Osteocyte (in vitro differentiated cells): ENCODE measurements around the gene SLC35A5. TPM values are rescaled to one million over a fixed set of nuclear protein-coding genes. Genes with fewer than 3 reads are reported as not detected.
A peak's percentile ranks its signal among the peaks of the same experiment; 100 is the strongest.

ENCODE experiments used
- DNase-seq: peaks from one replicate; pipeline ENCODE4 v3.0.0; 2021; ENCODE audit warnings: mixed read lengths; ENCODE audit not compliant: unreplicated experiment; ENCODE audit errors: extremely low spot score
- H3K27ac Mint-ChIP-seq: one replicate; pipeline ENCODE4 v1.8.0; 2021; ENCODE audit warnings: mild to moderate bottlenecking, mixed read lengths; ENCODE audit not compliant: unreplicated experiment
- H3K27me3 Mint-ChIP-seq: one replicate; pipeline ENCODE4 v1.8.0; 2021; ENCODE audit warnings: mixed read lengths; ENCODE audit not compliant: unreplicated experiment
- H3K36me3 Mint-ChIP-seq: one replicate; pipeline ENCODE4 v1.8.0; 2021; ENCODE audit warnings: mixed read lengths; ENCODE audit not compliant: unreplicated experiment
- H3K4me1 Mint-ChIP-seq: one replicate; pipeline ENCODE4 v1.8.0; 2021; ENCODE audit warnings: mixed read lengths; ENCODE audit not compliant: unreplicated experiment
- H3K4me3 Mint-ChIP-seq: one replicate; pipeline ENCODE4 v1.8.0; 2021; ENCODE audit warnings: mild to moderate bottlenecking, moderate library complexity, mixed read lengths; ENCODE audit not compliant: unreplicated experiment
- H3K9me3 Mint-ChIP-seq: one replicate; pipeline ENCODE4 v1.8.0; 2021; ENCODE audit warnings: mixed read lengths; ENCODE audit not compliant: unreplicated experiment
- CTCF ChIP-seq: fragments of 200-600 bp; sonication (generic); IDR thresholded peaks from 2 replicates; pipeline ENCODE4 v1.5.0; 2021; ENCODE audit warnings: antibody characterized with exemption, mild to moderate bottlenecking, moderate library complexity
- total RNA-seq: library from RNA; stranded (reverse); gene quantifications from 2 replicates; pipeline ENCODE4 v1.2.1, GENCODE V29; 2021

Gene SLC35A5
- total RNA-seq, 1 donor from 2014 or later: 51.6 TPM

DNA sequence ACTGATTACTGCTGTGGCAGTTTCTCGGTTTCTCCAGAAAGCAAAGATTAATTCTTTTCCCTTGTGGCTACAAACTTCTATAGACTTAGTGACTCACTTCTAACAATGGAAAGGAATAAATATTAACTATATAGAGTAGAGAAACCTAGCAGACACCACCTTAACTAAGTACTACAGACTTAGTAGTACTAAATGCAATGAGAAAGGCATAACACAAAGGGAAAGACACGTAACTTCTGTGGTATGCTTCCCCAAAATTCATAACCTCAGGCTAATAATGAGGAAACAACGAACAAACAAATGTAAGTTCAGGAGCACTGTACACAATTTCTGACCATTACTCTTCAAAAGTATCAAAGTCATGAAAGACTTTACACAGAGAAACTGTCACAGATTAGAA, 31.3 kb upstream of the SLC35A5 start:
- Mint-ChIP-seq H3K27ac (no peak overlapping the region), H3K27me3 (no peaks in the 10 kb centered on the region), H3K4me3 (no peak overlapping the region), H3K4me1 (no peaks in the 10 kb centered on the region), H3K9me3 (no peaks in the 10 kb centered on the region), H3K36me3 (peaks cover 12% of the 10 kb centered on the region)
- no peak for DNase-seq
- TF ChIP-seq CTCF: no peak

DNA sequence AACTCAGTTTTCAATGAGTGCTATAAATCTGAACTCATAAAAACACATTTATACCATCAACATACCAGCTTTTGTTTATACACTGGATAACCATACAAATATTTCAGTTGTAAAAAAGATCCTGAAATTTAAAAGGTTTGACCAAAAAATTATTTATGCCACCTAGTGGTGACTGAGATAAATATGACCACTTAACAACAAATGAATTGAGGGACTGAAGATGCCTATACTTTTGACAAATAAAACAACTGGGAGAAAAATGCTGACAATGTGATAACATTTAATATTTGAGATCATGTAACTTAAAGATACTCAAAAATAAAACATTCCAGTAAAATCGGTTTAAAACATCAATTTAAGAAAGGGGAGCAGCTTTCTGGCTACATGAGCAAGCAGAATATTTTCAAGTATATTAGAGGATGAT, 30.5 kb upstream of the SLC35A5 start:
- H3K27me3 Mint-ChIP-seq: no peaks in the 10 kb centered on the region
- no peaks in the 10 kb centered on the region for H3K9me3 Mint-ChIP-seq
- TF ChIP-seq CTCF: peak; percentile 62
- no peak overlapping the region for H3K4me3 Mint-ChIP-seq
- no peak for DNase-seq
- H3K36me3 Mint-ChIP-seq: peaks cover 17% of the 10 kb centered on the region
- H3K27ac Mint-ChIP-seq: no peak overlapping the region
- no peaks in the 10 kb centered on the region for H3K4me1 Mint-ChIP-seq

- Mint-ChIP-seq H3K9me3 (no peaks in the 10 kb centered on the region), H3K4me1 (peaks cover 4% of the 10 kb centered on the region), H3K36me3 (peaks cover 40% of the 10 kb centered on the region), H3K27ac (no peak overlapping the region), H3K4me3 (no peak overlapping the region), H3K27me3 (no peaks in the 10 kb centered on the region)
- no peak for DNase-seq
- no peak for TF ChIP-seq CTCF
Observed at GRCh38 chr3:112539825-112540650, 21.8 kb upstream of the SLC35A5 start.

DNA sequence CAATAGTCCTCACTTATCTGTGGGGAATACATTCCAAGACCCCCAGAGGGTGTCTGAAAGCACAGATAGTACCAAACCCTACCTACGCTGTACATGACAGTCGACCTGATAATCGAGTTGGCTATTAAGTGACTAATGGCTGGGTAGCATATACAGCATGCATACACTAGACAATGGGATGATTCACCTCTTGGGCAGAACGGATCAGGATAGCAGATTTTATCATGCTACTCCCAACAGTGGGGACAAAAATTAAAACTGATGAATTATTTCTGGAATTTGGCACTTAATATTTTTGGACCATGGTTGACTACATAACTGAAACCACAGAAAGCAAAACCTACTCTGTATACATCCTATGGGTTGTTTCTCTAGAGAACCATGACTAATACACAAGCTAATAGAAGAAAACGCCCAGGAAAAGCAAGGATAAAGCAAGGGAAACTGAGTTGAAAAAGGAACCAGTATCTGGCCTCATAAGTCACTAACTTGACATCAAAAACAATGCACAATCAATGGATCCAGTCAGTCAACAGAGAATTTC, 15.6 kb upstream of the SLC35A5 start:
- Mint-ChIP-seq H3K9me3 (no peaks in the 10 kb centered on the region), H3K4me3 (no peak overlapping the region), H3K27ac (no peak overlapping the region), H3K27me3 (no peaks in the 10 kb centered on the region), H3K4me1 (peaks cover 4% of the 10 kb centered on the region), H3K36me3 (peaks cover 34% of the 10 kb centered on the region)
- TF ChIP-seq CTCF: no peak
- DNase-seq: no peak

DNA sequence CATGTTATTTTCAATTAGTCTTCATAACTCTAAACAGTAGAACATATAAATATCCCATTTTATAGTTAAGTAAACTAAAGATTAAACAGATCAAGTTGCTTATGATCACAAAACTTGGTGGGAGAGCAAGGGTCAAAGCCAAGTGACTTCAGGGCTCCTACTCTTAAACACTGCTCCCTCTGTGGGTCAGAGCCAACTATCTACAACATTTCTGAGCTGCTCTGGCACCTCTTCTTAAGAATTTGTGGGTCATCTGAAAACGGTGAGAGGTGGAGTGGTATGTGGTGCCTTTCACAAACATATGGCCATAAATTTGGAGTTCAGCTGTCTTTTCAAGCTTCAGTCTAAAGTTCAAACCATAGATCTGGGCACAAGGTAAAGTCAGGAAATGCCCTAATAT, 11.0 kb upstream of the SLC35A5 start:
- DNase-seq: no peak
- Mint-ChIP-seq H3K4me3 (no peak overlapping the region), H3K27me3 (no peaks in the 10 kb centered on the region), H3K36me3 (peaks cover 22% of the 10 kb centered on the region), H3K4me1 (peaks cover 5% of the 10 kb centered on the region), H3K27ac (no peak overlapping the region), H3K9me3 (no peaks in the 10 kb centered on the region)
- no peak for TF ChIP-seq CTCF
